ENCODE measurements around the gene PREX1.

The PREX1 gene

GRCh38 chr20:48808382-48809034, 19.3 kb downstream of the PREX1 start:
- DNase-seq, result no peak

GRCh38 chr20:48807586-48808381, 20.0 kb downstream of the PREX1 start:
- no peak for DNase-seq

DNA sequence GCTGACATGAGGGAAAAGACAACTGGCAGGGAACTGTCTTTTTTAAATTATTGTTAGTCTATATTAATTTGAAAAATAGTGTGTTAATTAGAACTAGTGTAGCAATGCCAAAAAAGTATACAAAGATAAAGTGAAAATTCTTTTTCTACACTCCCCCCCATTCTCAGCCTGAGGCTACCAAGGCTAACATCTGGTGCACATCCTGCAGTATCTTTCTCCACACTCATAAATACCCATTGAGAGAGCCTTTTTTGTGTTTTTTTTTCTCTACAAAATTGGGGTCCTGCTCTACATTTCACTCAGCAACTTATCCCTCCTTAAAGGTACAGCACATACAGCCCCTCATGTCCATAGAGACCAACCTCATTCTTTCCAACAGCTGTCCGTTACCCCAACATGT, 20.7 kb downstream of the PREX1 start:
- DNase-seq, result no peak

DNA sequence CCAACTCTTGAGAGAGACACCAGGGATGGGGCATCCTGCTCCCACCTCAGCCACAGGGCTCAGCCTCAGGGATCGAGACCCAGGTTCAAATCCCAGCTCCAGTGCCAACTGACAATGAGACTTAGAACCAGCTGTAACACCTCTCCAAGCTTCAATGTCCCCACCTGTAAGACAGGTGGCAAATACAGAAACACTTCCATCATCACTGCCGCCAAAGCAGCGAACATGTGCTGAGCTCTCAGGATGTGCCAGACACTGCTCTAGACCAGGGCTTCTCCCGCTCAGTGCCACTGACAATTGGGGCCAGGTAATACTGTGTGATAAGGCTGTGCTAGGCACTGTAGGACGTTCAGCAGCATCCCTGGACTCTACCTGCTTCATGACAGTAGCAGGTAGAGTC, 22.1 kb downstream of the PREX1 start:
- no peak for DNase-seq

DNA sequence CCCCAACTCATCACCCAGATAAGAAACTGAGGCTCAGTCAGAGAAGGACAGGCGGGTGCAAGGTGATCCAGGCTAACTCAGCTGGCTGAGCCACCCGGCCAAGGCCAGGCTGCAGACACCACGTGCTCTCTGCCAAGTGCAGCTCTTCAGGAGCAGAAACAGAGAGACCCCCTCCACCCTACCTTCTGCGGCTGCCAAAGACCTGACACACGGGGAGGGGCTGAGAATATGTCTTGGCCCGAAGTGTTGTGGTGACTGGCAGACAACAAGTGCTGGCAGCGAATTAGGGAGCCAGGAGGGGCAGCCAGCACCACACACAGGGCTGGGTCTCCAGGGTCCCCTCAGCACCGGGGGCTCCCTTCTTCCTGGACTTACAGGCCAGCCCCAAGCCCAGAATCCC, 22.5 kb downstream of the PREX1 start:
- DNase-seq, result no peak

DNA sequence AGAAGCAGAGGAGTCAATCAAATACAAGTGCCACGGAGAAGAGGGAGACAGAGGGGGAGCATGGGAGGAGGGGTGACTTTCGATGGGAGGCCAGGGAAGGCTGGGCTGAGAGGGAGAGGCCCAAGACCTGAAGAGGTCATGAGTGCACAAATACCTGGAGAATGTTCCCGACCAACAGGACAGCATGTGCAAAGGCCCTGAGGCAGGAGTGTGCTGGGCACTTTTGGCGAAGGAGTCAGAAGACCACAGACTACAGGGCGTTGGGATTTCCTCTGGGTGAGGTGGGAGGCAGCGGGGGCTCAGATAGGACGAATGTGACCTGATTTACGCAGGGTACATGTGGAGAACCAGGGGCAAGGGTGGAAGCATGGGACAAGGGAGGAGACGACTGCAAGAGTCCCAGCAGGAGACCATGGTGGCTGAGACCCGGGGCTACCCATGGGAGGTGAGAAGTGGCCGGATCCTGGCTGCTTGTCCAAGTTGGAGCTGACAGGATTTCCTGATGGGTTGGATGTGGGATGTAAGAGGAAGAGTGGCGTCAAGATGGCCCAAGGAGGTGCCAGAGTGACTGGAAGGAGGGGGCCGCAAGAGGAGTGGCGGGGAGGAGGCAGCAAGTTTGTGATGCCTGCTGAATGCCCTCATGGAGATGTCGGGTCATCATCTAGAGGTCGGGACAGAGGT, 23.4 kb downstream of the PREX1 start:
- no peak for DNase-seq

- no peak for DNase-seq
Observed at GRCh38 chr20:48803176-48804053, 24.4 kb downstream of the PREX1 start.

DNA sequence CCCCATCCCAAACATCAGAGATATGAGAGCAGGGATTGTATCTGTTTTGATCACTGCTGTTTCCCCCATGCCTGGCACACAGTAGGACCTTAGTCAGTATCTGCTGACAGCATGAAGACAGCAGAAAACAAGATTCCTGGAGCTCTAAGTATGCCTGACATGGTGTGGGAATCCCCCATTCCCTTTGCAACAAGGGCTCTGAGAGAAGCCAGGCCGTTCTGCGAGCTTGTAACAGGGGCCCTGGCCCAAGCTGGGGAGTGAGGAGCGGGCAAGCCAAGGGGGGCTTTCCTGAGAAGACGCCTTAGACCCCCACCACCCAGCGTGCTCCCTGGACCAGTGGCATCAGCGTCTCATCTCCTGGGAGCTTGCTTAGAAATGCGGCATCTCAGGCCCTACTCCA, 25.2 kb downstream of the PREX1 start:
- DNase-seq, result no peak

DNA sequence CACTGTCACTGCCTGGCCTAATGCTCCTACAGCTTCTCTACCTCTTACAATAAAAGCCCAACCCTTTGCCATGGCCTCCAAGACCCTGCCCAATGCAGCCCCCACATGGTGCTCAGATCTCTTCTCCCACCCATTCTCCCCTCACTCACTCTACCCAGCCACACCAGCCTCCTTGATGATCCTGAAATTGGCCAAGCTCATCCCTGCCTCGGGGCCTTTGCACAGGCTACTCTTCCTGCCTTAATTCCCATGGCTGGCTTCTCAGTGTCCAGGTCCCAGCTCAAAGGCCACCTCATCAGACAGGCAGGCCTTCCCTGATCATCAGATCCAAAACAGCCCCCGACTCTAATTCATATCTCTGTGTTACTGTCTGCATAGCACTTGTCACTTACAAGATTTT, 25.6 kb downstream of the PREX1 start:
- DNase-seq, result no peak

GRCh38 chr20:48801197-48801596, 26.6 kb downstream of the PREX1 start:
- DNase-seq, result no peak

GRCh38 chr20:48800177-48800576, 27.6 kb downstream of the PREX1 start:
- DNase-seq, result no peak

DNA sequence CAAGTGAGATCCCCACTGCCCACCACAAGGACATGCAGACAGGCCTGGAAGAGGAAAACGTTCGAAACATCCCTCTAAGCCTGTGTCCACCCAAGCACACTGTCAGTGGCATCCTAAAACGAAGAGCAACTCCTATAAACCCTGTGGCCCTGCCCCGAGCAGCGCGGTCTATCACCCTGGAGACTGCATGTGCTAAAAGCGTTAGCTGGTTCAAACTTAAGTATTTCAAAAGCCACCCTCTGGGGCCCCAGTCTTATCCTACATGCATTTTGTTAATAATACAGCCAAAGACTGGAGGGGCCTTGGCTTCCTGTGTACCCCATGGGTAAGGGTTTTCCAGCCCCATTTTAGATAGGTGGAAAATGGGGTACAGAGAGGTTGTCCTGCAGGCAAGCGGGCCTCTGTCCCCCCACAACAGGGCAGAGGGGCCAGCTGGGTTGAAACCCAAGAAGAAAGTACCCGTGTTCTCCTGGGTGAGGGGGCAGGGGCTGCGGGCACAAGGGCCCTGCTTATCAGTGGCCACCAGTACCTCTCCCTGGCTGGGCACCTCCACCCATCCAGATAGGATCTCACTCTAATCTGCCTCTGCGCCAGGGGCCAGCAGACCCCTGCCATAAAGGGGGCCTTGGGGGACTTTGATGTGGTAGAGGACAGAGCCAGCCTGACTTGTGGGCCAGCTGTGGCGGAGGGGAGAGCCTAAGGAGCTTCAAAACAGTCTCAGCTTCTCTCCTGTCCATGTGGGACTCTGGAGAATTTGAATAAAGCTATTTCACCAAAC, 28.3 kb downstream of the PREX1 start:
- DNase-seq, result no peak

GRCh38 chr20:48797850-48798747, 29.7 kb downstream of the PREX1 start:
- DNase-seq, result no peak

GRCh38 chr20:48797275-48797825, 30.4 kb downstream of the PREX1 start:
- no peak for DNase-seq

- DNase-seq, result no peak
Observed at GRCh38 chr20:48795732-48796131, 32.1 kb downstream of the PREX1 start.

DNA sequence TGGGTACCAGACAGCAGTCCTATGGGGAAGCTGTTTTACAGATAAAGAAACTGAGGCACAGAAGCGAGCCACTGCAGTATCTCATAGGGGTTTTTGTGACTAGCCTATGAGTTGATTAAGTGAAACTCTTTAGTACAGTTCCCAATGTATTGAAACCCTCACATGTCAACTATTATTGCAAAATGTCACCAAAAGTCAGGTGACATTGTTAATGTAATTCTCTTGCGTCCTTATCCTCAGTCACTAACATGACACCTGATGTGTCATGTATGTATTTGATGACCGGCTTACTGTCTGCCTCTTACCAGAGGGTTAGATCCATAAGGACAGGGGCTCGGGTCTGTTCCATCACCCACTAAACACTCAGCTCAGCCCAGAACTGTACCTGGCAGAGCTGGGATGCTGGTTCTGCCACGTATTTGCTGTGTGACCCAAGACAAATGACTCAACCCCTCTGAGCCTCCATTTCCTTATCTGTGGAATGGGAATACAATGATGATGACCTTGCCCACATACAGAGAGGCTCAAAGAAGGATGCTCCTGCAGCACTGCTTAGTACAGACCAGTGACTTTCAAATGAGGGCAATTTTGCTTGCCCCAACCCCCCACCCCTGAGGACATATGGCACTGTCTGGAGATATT, 32.9 kb downstream of the PREX1 start:
- no peak for DNase-seq

DNA sequence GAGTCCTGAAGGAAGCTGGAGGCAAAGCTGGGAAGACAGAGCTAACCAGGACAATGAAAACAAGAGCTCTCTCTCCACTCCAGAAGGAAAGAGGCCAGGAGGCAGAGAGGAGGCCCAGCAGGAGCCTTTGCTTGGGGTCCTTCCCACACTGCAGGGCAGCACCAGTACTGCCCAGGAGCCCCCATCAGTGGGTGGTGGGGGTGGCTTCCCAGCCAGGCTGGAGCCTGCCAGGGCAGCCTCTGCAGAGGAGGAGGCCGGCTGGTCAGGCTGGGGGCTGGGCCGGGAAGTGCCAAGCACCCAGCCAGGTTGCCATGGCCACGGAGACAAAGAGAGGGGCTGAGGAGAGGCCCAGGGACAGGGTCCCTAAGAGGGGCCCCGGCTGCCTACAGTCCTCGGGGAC, 33.4 kb downstream of the PREX1 start:
- no peak for DNase-seq

GRCh38 chr20:48793776-48794175, 34.0 kb downstream of the PREX1 start:
- no peak for DNase-seq

DNA sequence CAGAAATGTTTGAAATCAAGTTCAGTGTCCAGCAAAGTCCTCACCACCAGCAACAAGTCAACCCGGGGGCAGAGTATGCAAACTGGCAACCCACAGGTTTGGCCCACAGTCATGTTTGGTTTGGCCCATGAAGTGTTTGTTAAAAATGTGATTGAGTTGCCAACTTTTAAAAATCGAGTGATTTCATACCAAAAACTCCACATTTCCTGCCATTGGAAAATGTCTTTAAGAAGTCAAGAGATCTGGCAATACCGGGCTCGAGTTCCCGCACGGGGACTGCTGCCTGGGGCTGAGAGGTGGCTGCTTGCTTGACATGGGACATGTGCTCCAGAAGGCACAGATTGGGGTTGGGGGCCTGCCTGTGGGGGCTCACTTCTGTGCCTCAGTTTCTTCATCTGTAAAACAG, 36.1 kb downstream of the PREX1 start:
- no peak for DNase-seq

GRCh38 chr20:48791014-48791413, 36.8 kb downstream of the PREX1 start:
- no peak for DNase-seq

All from AML-193 (cell line).